ENCODE measurements around the gene BTBD3. TPM values are rescaled to one million over a fixed set of nuclear protein-coding genes. Genes with fewer than 3 reads are reported as not detected.

The BTBD3 gene
- total and polyA plus RNA-seq, 8 donors: 24.7 to 76.4 (median 62.3) TPM

DNA sequence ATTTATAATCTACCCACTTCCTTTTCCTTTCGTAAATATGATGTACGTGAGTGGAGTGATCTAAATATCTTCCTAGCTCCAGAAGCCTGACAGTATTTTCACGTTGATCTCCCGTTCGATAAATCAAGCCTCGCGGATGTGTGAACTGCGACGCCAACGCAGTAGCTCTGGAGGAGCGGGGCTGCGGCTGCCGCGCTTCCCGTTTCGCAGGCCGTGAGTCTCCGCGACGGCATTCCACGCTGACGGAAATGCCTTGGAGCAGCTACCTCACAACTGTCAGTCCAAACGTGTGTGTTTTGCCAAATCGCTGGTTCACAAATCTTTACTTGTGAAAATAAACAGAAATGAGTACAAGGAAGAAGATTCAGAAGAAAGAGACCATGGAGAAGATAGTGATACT, 41.2 kb downstream of the BTBD3 start:
- Histone ChIP-seq H3K4me3 (no peak overlapping the region), H3K36me3 (no peaks in the 10 kb centered on the region), H3K9me3 (peaks cover 0 to 17% of the 10 kb centered on the region in 2 donors), H3K27ac (no peak overlapping the region), H3K27me3 (no peaks in the 10 kb centered on the region), H3K4me1 (no peaks in the 10 kb centered on the region)
- TF ChIP-seq, protein P1, sequence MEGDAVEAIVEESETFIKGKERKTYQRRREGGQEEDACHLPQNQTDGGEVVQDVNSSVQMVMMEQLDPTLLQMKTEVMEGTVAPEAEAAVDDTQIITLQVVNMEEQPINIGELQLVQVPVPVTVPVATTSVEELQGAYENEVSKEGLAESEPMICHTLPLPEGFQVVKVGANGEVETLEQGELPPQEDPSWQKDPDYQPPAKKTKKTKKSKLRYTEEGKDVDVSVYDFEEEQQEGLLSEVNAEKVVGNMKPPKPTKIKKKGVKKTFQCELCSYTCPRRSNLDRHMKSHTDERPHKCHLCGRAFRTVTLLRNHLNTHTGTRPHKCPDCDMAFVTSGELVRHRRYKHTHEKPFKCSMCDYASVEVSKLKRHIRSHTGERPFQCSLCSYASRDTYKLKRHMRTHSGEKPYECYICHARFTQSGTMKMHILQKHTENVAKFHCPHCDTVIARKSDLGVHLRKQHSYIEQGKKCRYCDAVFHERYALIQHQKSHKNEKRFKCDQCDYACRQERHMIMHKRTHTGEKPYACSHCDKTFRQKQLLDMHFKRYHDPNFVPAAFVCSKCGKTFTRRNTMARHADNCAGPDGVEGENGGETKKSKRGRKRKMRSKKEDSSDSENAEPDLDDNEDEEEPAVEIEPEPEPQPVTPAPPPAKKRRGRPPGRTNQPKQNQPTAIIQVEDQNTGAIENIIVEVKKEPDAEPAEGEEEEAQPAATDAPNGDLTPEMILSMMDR (IDR thresholded peaks at IDR 0.05): no peak
- peak in 1 of 4 donors; percentile 15 for DNase-seq
- ATAC-seq: no peak
- intact Hi-C loops (cut with DNase I): no loop called here

DNA sequence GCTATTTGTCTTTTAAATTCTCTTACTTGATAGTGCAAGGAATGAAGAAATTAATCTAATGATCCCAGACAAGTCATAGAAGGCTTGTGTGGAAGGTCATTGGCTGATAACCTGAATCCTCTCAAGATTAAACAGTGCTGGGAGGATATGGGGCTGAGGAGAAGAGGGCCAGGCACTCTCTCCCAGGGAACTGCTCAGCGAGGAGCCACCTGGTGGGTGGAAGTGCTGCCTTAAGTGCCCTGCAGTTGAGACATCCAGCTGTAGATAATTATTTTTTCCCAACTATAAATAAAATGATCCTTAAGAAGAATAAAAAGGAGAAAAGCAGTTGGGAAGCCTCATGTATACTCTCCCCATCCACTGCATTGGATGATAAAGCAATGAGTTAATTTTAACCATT, 47.9 kb downstream of the BTBD3 start:
- Histone ChIP-seq H3K4me1 (no peaks in the 10 kb centered on the region), H3K9me3 (no peaks in the 10 kb centered on the region), H3K4me3 (no peak overlapping the region), H3K27ac (no peak overlapping the region), H3K27me3 (no peaks in the 10 kb centered on the region), H3K36me3 (no peaks in the 10 kb centered on the region)
- intact Hi-C loops (cut with DNase I): no loop called here
- TF ChIP-seq, protein P1 (IDR thresholded peaks at IDR 0.05): no peak
- DNase-seq: no peak
- ATAC-seq: no peak

DNA sequence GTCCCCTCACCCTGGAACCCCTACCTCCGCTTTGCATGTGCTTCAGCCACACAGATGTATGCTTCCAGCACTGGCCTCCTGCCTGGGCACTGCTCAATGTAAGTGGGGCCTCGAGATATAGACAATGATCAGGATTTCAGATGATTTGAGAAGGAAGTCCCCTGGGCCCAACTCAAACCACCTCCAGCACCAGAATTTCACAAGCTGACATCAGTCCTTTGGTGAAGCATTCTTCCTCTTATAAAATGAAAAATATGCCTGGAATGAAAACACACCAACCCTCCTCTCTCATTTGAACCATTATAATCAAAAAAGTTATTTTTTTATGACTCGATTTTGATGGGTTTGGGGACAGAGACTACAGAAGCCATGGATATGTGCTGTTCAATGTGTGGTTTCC, 48.5 kb downstream of the BTBD3 start:
- Histone ChIP-seq H3K36me3 (no peaks in the 10 kb centered on the region), H3K9me3 (no peaks in the 10 kb centered on the region), H3K27me3 (no peaks in the 10 kb centered on the region), H3K27ac (no peak overlapping the region), H3K4me1 (no peaks in the 10 kb centered on the region), H3K4me3 (no peak overlapping the region)
- DNase-seq: no peak
- intact Hi-C loops (cut with DNase I): no loop called here
- ATAC-seq: no peak
- TF ChIP-seq, protein P1 (IDR thresholded peaks at IDR 0.05): no peak

- TF ChIP-seq, protein P1 (IDR thresholded peaks at IDR 0.05): no peak
- DNase-seq (no peak), ATAC-seq (peak; percentile 64)
- H3K27me3 ChIP-seq: no peaks in the 10 kb centered on the region
- H3K4me1 ChIP-seq: no peaks in the 10 kb centered on the region
- H3K4me3 ChIP-seq: no peak overlapping the region
- no peak overlapping the region for H3K27ac ChIP-seq
- no peaks in the 10 kb centered on the region for H3K9me3 ChIP-seq
- intact Hi-C loops (cut with DNase I): no loop called here
- H3K36me3 ChIP-seq: no peaks in the 10 kb centered on the region
Measured at GRCh38 chr20:11970243-11970836, 52.6 kb downstream of the BTBD3 start.

- ATAC-seq: no peak
- intact Hi-C loops (cut with DNase I): no loop called here
Measured at GRCh38 chr20:11972478-11972877, 54.8 kb downstream of the BTBD3 start.

More at GRCh38 chr20:11972478-11972877, 54.8 kb downstream of the BTBD3 start:
- no peaks in the 10 kb centered on the region for H3K27me3 ChIP-seq
- TF ChIP-seq, protein P1 (IDR thresholded peaks at IDR 0.05): no peak
- H3K27ac ChIP-seq: no peak overlapping the region
- no peak overlapping the region for H3K4me3 ChIP-seq
- H3K36me3 ChIP-seq: no peaks in the 10 kb centered on the region
- peaks cover 0 to 2% of the 10 kb centered on the region in 2 donors for H3K9me3 ChIP-seq
- no peak for DNase-seq
- H3K4me1 ChIP-seq: no peaks in the 10 kb centered on the region

Data from left lung (tissue), 10 donors.